LoVo (cell line): ENCODE measurements around the gene AREL1.

ENCODE experiments used
- DNase-seq: peaks from one replicate; pipeline ENCODE4 v3.0.0-alpha.2; 2016; ENCODE audit warnings: low spot score

The AREL1 gene

GRCh38 chr14:74697543-74697942 lies 15.3 kb downstream of the AREL1 start:
- no peak for DNase-seq

GRCh38 chr14:74697011-74697410 lies 15.9 kb downstream of the AREL1 start:
- DNase-seq, result no peak

- no peak for DNase-seq
These were observed 17.5 kb downstream of the AREL1 start for GRCh38 chr14:74695406-74695805.

- DNase-seq, result no peak
These were observed 19.7 kb downstream of the AREL1 start for GRCh38 chr14:74693191-74693590.

- no peak for DNase-seq
These were observed 21.4 kb downstream of the AREL1 start for GRCh38 chr14:74691456-74691855.

- DNase-seq, result no peak
These were observed 26.8 kb downstream of the AREL1 start for GRCh38 chr14:74685921-74686678.

GRCh38 chr14:74685056-74685455 lies 27.8 kb downstream of the AREL1 start:
- DNase-seq, result no peak

- DNase-seq, result no peak
These were observed 28.4 kb downstream of the AREL1 start for GRCh38 chr14:74684434-74684833.

GRCh38 chr14:74683406-74683805 lies 29.5 kb downstream of the AREL1 start:
- no peak for DNase-seq

GRCh38 chr14:74682169-74682952 lies 30.5 kb downstream of the AREL1 start:
- no peak for DNase-seq

GRCh38 chr14:74675219-74675618 lies 37.7 kb downstream of the AREL1 start:
- DNase-seq, result no peak

- DNase-seq, result no peak
These were observed 39.1 kb downstream of the AREL1 start for GRCh38 chr14:74673768-74674167.

- DNase-seq, result no peak
These were observed 41.1 kb downstream of the AREL1 start for GRCh38 chr14:74671789-74672188.

GRCh38 chr14:74670726-74671411 lies 42.0 kb downstream of the AREL1 start:
- no peak for DNase-seq

- no peak for DNase-seq
These were observed 43.0 kb downstream of the AREL1 start for GRCh38 chr14:74669846-74670245.

GRCh38 chr14:74669256-74669655 lies 43.6 kb downstream of the AREL1 start:
- no peak for DNase-seq

- no peak for DNase-seq
These were observed 45.1 kb downstream of the AREL1 start for GRCh38 chr14:74667758-74668157.

GRCh38 chr14:74664717-74665116 lies 48.2 kb downstream of the AREL1 start:
- no peak for DNase-seq

GRCh38 chr14:74663884-74664283 lies 49.0 kb downstream of the AREL1 start:
- no peak for DNase-seq

- no peak for DNase-seq
These were observed 51.0 kb downstream of the AREL1 start for GRCh38 chr14:74661726-74662450.

- no peak for DNase-seq
These were observed 52.0 kb downstream of the AREL1 start for GRCh38 chr14:74660863-74661262.

GRCh38 chr14:74660167-74660566 lies 52.7 kb downstream of the AREL1 start:
- DNase-seq, result no peak
